HG02970 (cell line): Measurements from ENCODE around the gene SLCO2A1.

Source experiments
- ATAC-seq: cut with Tn5 transposase; IDR thresholded peaks from one replicate; pipeline ENCODE4 v1.9.1; 2021; ENCODE audit warnings: mild to moderate bottlenecking, moderate library complexity, moderate number of reproducible peaks; ENCODE audit not compliant: unreplicated experiment, low FRiP score

The SLCO2A1 gene

DNA sequence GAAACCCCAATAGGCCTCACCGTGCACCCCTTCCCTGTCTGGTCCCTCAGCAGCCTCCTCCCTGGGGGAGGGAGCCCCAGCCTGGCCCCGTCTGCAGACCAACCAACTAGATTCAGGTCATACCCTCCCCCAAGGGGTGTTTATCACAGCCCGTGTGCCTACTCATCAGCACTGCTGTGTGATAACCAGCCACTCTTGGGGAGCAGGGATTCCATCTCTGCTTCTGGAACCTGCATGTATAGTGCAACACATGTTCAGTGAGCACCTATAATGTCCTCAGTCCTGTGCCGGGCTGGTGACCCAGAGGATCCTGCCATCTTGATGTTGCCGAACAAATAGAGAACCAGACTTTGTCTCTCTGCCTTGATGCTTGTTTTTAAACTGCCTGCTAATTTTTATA, 6.6 kb upstream of the SLCO2A1 start:
- ATAC-seq: no peak

DNA sequence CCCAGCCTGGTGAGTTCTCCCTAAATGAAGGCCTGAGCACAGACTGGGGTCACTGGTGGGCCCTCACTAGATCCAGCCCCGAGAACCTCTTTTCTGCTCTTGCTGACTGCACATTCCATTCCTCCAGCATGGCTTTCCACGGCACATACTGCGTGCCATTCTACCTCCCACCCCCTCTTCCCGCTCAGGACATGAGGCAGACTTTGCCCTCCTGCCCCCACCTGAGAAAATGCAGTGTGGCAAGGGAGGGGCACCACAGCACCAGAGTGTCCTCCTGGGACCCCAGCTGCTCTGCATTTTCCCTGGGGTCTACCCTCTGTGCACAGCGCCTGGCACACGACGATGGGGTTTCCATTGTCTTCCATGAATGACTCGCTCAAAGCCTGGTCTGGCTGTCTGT, 6.1 kb upstream of the SLCO2A1 start:
- ATAC-seq: no peak

DNA sequence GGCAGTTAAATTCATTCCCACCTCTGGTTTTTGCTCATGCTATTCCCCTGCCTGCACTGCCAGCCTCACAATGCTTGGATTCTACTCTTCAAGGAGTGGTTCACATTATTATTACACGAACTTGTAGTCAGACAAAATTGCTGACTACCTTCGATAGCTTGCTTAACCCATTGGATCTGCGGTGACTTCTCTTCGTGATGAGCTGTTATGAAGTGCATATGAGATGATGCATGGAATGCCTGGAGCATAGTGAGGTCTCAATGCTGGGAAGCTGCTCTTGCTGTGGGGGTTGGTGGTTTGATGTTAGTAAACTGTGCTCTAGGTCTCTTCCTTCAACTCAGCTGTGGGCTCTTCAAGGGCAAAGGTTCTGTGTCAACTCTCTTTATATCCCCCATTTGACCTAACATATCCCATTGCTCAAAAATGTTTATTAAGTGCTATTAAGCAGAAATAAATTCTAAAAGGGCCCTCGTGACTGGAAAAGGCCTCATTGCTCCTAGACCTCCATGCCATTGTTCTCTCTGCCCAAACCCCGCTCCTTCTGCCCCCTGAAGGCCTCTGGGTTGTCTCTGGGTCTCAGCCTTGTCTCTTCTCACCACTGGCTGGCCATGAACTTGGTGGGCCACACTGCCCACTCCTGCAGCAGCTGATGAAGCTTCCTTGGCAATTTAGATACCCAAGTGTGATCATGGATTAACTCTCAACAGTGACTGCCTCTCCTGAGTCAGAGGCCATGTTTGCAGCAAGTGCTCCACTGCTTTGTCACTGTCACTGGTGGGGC, 4.5 kb upstream of the SLCO2A1 start:
- ATAC-seq: no peak

DNA sequence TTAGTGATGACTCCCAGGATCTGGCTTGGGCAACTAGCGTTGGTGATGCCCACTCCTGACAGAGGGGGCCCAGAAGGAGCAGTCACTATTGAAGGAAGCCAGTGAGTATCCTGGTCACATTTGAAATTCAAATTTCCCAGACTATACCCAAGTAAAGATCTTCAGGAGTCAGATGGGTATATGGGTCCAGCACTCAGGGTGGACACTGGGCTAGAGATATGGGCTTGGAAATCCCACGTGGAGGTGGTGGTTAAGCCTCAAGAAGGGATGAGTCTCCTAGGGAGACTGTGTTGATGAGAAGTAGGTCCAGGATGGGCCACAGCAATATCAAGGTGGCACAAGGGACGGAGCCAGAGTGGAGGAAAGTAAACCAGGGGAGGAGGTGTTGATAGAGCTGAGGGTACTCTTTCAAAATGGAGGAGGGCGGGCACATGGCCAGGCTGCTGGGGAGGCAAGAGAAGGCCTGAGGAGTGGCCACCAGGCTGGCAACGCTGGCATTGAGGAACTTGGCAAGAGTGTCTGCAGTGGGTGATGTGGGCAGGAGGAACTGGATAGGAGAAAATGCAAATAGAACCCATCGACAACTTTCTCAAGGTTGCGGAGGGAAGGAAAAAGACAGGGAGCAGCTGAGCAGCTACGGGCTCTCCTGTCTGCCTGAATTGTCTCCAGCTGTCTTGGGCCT, 3.7 kb upstream of the SLCO2A1 start:
- no peak for ATAC-seq

DNA sequence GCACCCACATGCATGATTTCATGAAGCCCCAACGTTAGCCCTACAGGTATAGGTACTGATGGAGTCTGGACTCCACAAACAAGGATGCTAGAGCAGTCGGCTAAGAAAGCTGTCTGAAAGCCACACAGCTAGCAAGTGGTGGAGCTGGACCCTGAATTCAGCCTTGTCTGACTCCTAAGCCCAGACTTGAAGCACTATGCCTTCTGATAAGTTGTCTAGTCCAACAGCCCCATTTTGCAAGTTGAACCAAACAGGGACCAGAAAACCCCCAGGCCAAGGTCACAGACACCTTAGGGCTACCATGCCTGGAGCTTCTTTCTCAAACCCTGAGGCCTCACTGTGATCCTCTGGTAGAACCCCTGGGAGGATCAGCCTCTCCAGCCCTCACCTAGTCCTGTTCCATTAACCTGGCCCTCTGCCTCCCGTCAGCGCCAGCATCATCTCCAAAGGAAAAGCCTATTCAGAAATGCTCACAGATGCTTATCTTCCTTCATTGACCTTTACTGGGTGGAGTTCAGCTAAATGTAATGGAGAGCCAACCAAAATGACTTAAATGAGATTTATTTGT, 1.7 kb upstream of the SLCO2A1 start:
- ATAC-seq: no peak

DNA sequence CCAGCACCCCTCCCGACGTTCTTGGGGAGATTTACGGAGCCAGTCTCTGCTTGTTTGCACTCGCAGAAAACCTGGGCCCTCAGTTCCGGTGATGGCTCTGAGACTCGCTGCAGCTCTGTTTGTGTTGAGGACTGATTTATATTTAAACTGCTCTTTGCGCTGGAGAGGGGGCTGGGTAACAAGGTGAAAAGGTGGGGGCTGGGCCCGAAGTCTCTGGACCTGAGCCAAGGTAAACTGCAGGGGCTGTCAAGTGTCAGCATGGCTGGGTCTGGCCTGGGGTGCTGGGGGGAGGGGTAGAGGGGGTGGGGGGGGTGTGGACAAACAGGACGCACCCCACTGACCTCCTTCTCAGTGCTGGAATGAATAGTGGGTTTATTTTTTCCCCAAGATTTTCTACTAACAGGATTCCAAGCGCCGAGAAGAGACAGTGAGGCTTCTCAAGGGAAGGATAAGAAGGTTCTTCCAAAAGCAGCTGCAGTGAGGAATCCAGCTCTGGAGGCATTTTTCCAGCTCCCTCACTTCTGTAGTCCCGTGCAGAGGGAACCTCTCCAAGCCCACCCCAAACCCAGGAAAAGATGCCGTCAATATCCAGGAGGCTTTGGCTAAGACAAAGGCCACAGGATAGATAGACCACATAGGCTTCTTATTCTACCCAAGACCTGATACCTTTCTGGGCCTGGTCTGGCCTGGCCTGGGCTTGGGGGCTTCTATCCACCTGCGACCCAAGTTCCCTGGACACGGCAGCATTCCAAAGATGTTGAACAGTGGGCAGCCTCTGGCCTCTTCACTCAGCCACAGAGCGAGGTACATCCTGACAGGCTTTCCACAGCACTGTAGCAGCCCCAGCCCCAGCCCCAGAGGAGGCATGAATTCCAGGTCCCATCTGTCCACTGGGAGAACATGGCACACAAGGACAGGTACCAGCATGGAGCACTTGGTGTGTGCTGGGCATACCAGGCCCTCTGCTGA, 938 bp upstream of the SLCO2A1 start:
- ATAC-seq: no peak

DNA sequence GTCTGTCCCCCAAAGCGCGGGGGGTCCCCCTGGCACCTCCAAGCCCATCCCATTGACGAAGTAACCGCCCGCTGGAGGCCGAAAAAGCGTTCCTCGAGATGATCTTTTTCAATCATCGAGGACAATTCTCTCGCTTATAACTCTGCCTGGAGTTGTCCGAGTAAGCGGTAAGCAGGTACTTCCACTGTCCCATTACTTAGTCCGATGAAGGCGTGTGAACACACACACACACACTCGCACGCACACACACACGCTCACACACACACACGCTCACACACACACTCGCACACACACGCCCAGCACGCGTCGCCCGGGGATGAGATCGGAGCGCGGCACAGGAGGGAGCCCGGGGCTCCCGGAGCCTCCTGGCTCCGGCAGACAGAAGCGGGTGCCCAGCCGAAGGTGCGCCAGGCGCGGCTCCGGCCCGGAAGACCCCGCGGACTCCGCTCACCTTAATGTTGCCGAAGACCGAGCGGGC, 430 bp downstream of the SLCO2A1 start:
- no peak for ATAC-seq

DNA sequence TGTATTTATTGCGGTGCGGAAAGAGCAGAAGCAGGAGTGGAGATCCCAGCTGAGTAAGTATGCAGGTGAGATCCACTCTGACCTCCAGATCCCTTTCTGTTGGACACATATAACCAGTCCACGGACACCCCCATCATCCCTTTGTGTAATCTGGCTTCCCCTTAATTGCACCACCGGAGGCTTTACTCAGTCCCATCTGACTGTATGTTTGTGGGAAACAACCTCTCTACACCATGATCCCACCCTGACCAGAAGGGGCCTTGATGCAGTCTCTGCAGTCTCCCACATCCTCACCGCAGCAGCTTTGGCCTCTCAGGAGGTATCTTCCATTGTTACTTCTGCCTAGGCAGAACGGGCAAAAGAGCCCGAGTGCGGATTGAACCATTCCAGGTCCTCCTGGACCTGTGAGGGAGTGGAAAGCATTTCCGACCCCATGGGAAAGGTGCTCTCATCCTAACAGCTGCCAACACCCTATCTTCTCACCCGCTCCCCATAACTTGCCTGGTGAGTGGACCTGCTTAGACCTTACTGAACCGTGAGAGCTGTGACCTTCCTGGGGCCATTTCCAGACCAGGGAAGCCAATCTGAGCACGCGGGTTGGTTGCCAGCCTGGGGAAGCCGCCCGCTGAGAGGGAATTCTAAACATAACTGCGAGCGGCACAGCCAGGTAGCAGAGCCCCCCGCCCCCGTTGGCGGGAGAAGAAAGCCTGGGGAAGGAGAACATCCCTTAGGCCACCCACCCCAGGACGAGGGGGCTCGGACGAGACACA, 1.1 kb downstream of the SLCO2A1 start:
- ATAC-seq: no peak

DNA sequence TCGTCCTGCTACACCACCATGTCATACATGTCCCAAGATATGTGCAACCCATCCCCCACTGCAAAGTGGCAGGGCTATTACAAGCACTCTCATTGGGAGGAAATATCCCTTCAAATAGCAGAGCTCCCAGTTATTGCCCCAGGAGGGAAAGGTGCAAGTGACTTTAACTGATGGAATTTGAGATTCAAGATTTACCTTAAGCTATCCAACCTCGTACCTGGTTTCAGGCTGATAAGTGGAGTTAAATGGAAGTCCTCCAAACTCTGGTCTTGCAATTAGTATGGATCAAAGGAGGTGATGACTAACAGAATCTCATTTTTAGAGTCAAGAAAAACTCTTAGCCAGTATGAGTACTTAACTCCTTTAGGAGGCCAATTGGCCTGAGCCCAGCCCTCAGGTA, 2.1 kb downstream of the SLCO2A1 start:
- no peak for ATAC-seq

DNA sequence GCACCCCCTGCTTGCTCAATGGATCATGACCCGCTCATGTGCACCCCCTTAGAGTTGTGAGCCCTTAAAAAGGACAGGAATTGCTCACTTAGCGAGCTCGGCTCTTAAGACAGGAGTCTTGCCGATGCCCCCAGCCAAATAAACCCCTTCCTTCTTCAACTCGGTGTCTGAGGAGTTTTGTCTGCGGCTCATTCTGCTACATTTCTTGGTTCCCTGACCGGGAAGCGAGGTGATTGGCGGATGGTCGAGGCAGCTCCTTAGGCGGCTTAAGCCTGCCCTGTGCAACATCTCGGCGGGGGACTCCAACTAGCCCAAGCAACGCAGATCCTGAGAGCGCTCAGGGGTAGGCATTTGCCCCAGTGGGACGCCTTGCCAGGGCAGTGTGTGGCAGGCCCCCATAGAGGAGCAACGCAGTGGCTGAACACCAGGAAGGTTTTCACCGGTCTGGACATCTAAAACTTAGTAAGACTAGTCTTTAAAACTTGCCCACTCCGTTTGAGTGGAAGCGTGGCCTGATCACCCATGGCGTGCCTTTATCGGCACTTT, 9.5 kb downstream of the SLCO2A1 start:
- ATAC-seq: no peak

DNA sequence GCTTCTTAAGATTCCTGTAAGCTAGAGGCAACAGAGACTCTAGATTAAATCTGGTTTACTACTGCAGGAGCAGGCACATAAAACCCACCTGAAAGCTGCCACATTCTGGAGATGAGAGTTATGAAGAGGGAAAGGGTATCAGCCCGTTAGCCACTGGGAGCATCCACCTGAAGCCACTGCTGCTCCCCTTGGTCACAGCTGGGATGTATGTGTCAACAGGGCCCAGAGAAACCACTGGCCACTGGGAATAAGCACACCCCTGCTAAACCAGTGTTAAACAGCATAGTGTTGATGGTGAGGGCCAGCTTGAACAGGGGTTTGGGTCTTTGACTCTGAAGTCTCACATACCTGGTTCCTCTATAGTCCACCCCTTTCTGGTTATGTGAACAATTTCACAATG, 10.9 kb downstream of the SLCO2A1 start:
- no peak for ATAC-seq

DNA sequence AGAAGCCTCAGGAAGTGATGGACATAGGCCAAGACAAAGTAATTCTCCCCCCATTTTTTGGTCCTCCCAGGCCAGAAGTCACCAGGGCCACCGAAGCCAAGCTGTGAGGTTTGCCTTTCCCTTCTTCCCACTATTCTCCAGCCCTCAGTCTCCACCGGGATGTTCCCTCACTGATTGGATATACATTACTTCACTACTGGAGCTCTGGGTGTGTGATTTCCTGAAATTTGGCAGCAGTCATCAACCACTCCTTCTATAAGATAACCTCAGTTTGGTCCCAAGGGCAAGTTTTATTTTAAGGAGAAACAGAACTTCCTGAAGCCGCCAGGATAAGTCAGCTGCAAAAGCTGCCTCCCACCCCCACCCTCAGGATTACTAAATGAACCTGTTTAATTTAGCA, 11.3 kb downstream of the SLCO2A1 start:
- ATAC-seq: no peak

DNA sequence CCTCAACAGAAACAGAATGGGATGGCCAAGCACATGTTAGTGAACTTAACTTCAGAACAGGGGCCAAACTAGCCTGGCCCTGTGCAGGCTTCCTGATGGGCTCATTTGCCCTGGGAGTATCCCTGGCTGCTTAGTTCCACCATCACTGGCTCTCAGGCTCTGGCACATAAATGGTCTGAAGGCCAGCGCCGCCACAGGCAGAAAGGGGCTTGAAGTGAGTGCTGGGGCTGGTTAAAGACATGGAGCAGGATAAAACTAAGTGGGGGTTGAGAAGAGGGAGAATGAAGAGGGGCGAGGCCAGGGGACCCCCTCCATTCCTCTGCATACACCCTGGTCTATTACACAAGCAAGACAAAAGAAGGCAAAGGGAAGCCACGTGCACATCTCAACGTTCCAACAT, 12.2 kb downstream of the SLCO2A1 start:
- ATAC-seq: no peak

DNA sequence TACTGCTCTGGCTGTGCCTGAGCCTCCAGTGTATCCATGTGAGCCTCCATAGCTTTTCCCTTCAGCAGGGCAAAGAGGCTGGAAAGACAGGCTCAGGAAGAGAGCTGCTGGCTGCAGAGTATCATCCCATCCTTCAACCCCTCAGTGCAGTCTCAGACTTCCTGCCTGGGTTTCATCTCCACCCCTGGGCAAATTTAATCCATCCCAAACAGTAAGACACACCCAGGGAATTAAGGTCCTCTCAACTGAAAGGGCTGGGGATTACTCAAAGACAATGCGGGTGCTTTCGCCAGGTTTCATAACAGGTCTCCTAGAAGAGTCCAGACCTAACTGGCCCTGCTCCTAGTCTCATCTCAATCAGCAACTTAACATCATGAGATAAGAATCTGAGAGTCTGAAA, 15.5 kb downstream of the SLCO2A1 start:
- ATAC-seq: no peak

DNA sequence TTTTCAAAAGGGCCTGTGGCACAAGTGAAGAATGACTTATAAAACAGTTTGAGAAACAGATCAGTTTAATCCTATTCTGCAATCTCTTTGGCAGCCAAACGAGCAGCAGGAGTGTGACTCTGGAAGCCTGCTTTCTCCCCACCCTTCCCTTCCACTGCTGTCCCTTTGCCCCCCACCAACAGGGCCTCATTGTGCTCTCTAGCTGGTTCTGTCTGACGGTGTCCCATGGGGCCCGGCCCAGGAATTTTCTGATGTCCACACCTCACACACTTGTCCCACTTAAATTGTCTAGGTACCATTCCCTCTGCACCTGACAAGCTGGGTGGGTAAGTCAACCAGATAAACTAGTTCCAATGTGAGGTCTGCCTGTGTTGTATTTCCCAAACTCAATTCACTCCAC, 16.4 kb downstream of the SLCO2A1 start:
- no peak for ATAC-seq

DNA sequence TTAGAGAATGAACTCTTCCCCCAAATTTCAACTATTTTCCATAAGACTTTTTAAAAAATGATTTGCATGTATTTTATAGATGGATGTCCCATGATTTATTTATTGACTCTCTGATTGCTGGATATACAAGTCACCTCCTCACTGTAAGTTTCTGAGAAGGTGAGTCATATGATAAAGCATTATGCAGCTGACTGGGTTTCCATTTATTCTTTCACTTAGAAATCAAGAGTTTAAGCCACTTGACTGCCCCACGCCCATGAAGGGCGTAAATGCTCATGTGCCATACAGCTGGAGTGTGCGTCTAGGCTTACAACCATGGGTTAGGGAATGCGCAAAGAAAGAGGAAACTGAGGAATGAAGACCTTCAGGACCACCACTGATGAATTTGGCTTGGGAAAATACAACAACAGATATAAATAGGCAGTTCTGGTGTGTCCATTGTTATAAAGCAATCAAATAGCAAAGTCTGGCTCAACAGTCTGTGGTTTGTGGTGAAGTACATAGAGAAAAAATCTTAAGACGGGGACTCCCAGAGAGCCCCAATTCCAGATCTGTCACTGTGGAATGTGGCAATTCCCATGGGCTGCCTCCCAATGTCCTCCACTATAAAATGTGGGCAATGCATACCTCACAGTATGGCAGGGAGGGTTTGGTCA, 20.3 kb downstream of the SLCO2A1 start:
- no peak for ATAC-seq

DNA sequence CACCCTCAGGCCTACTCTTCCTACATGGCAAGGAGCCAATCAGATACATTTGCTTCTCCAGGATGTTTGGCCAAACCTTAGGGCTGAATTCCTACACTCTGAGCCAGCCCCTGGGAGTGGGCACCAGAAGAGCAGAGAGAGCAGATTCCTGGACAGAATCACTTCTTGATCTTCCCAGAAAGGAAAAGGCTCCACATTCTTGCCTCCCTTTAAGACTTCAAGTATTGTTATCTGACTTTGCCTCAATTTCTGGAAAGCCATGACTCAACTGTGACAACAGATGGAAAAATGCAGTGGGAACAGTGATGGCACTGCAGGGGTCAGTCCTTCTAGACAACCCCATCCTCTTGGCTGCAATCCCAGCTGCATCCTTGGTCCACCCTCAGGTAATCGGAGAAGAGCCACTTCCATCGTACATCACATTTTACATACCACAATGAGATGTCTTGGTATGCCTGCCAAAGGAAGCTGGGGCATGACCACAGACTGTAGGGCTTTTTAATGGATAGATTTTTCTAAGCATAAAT, 21.0 kb downstream of the SLCO2A1 start:
- ATAC-seq: no peak

DNA sequence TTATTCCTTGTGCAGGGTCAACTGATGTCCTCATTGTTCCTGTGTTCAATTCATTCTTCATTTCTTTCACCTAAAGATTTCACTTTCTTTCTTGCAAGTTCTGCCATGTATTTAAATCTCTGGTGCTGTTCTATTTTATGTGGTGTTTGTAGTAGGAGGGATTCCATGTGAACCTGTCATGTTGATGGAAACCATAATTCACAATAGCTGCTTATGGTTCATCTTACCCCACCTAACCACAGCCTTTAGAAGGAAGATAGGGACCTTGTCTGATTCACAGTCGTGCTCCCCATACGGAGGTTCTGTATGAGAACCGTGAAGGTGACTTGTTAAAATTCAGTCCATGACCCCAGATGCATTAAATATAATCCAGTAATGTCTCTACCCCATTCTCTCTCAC, 21.9 kb downstream of the SLCO2A1 start:
- ATAC-seq: no peak

DNA sequence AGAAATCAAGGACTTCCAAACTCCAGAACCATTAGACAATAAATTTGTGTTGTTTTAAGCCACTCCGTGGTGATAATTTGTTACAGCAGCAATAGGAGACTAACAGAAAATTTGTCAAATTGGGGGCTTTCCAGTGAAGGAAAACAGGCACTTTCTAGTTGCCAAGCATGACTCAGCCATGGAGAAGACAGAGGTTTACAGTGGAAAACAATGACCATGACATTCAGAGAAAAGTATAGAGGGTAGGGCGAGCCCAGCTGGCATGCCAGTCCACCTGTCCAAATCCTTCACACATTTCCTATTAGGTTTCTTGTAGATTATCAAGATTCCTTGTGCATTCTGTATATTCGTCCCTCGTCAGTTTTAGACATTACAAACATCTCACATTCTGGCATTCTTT, 24.9 kb downstream of the SLCO2A1 start:
- ATAC-seq: no peak
